DND-41 (cell line): ENCODE results near the gene ARL6IP4.

ENCODE experiments used
- EZH2 ChIP-seq: IDR thresholded peaks from 3 replicates; pipeline ENCODE4 v1.6.1; 2012; ENCODE audit warnings: borderline replicate concordance, low read depth, mild to moderate bottlenecking, moderate library complexity, low read length, inconsistent platforms; ENCODE audit not compliant: severe bottlenecking
- TF ChIP-seq, protein P1 (sequence below): IDR thresholded peaks from 2 replicates; pipeline ENCODE4 v1.5.1; 2012; ENCODE audit warnings: borderline replicate concordance, low read length, moderate library complexity, mild to moderate bottlenecking; ENCODE audit not compliant: poor library complexity, severe bottlenecking; ENCODE audit errors: extremely low read depth

DNA sequence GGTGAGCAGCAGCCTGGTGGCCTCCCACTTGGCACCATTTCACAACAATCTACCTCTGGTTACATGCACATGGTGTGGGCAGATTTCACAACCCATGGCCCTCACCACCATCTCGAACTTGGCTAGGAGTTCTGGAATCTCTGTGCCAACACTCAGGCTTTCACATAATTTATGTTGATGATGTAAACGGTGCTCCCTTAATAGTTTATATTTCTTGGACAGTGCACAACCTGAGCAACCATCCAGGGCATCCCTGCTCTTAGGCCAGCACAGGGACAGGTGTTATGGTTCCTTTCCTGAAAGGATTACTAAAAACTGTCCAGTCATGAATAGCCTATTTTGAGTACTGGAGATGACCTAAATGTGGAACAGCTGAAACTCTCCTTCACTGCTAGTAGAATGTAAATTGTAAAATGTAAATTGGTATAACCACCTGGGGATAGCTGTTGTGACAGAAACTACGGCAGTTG lies 42.8 kb upstream of the ARL6IP4 start:
- TF ChIP-seq, protein P1, sequence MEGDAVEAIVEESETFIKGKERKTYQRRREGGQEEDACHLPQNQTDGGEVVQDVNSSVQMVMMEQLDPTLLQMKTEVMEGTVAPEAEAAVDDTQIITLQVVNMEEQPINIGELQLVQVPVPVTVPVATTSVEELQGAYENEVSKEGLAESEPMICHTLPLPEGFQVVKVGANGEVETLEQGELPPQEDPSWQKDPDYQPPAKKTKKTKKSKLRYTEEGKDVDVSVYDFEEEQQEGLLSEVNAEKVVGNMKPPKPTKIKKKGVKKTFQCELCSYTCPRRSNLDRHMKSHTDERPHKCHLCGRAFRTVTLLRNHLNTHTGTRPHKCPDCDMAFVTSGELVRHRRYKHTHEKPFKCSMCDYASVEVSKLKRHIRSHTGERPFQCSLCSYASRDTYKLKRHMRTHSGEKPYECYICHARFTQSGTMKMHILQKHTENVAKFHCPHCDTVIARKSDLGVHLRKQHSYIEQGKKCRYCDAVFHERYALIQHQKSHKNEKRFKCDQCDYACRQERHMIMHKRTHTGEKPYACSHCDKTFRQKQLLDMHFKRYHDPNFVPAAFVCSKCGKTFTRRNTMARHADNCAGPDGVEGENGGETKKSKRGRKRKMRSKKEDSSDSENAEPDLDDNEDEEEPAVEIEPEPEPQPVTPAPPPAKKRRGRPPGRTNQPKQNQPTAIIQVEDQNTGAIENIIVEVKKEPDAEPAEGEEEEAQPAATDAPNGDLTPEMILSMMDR, result no peak
- no peak for TF ChIP-seq EZH2
